Activated naive CD4-positive, alpha-beta T cell treated with anti-CD3 and anti-CD28 coated beads, Interleukin-2, amount 50 U/mL, for 72 hours (primary cell): ENCODE results near the gene CTSK. TPM values are rescaled to one million over a fixed set of nuclear protein-coding genes. Genes with fewer than 3 reads are reported as not detected.

Experiments
- ATAC-seq, 2 donors: fragments of 150-1000 bp; cut with Tn5 transposase; 2 replicates each; pipeline ENCODE4 v1.10.0; 2021; ENCODE audit warnings: mild to moderate bottlenecking in 2 of 2, moderate library complexity in 2 of 2
- DNase-seq, 2 donors: peaks; one replicate each; pipeline ENCODE4 v3.0.0; 2021 to 2022; ENCODE audit warnings: low spot score in 2 of 2
- H3K27ac Mint-ChIP-seq, 2 donors: one replicate each; pipeline ENCODE4 v1.8.0; 2022; ENCODE audit warnings: mild to moderate bottlenecking in 2 of 2, mixed read lengths in 2 of 2
- H3K36me3 Mint-ChIP-seq, 2 donors: one replicate each; pipeline ENCODE4 v1.8.0; 2022; ENCODE audit warnings: mixed read lengths in 2 of 2
- H3K9me3 Mint-ChIP-seq, 2 donors: one replicate each; pipeline ENCODE4 v1.8.0; 2022; ENCODE audit warnings: mixed read lengths in 2 of 2
- total RNA-seq, 2 donors: library from RNA; stranded (reverse); gene quantifications; one replicate each; pipeline ENCODE4 v1.2.3, GENCODE V29; 2022

Gene CTSK
- total RNA-seq, 2 donors from 2014 or later = 3.1 to 3.3 TPM

DNA sequence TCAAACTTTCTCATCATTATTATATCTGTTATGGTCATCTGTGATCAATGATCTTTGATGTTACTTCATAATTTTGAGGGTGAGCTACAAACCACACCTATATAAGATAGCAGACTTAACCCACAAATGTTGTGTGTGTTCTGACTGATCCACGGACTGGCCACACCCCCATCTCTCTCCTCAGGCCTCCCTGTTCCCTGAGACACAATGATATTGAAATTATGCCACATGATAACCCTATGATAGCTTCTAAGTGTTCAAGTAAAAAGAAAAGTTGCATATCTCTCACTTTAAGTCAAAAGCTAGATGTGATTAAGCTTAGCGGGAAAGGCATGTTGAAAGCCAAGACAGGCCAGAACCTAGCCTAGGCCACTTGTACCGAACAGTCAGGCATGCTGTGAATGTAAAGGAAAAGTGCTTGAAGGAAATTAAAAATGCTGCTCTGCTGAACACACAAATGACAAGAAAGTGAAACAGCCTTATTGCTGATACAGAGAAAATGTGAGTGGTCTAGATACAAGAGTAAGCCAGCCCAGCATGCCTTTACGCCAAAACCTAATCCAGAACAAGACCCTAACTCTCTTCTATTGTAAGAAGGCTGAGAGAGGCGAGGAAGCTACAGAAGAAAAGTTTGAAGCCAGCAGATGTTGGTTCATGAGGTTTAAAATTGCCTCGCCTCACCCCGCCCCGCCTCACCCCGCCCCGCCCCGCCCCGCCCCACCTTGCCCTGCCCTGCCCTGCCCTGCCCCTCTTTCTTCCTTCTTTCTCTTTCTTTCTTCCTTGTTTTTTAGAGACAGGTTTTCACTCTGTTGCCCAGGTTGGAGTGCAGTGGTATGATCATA, 59.0 kb downstream of the CTSK start:
- Mint-ChIP-seq H3K36me3 (peaks cover 8 to 11% of the 10 kb centered on the region in 2 donors), H3K27ac (peak overlapping the region in 1 of 2 donors; percentile 46), H3K9me3 (no peaks in the 10 kb centered on the region)
- no peak for ATAC-seq
- DNase-seq = no peak

Other genes starting within 250 kb of the CTSK start
- 100 to 1,000 TPM; 277 to 307 TPM for gene MCL1, start 228.7 kb downstream of the CTSK start, total RNA-seq
- gene ENSA, start 178.6 kb downstream of the CTSK start, total RNA-seq = 100 to 1,000 TPM; 133 to 183 TPM
- 10 to 100 TPM; 15.8 to 20.9 TPM for gene GOLPH3L, start 111.1 kb downstream of the CTSK start, total RNA-seq
- gene HORMAD1, start 87.4 kb downstream of the CTSK start, total RNA-seq = under 1 TPM in 1 of 2 donors, not detected in 1; 0.32 TPM
- gene CTSS, start 42.5 kb downstream of the CTSK start, total RNA-seq = 10 to 100 TPM; 53.4 to 88.4 TPM
- 10 to 100 TPM; 37.0 to 61.1 TPM for gene ARNT, start 68.3 kb upstream of the CTSK start, total RNA-seq
- not detected for gene CTXND2, start 78.9 kb upstream of the CTSK start, total RNA-seq
- 10 to 100 TPM; 57.4 to 73.6 TPM for gene SETDB1, start 118.1 kb upstream of the CTSK start, total RNA-seq
- gene CERS2, start 166.6 kb upstream of the CTSK start, total RNA-seq = 100 to 1,000 TPM; 110 to 134 TPM
- not detected for gene ANXA9, start 174.0 kb upstream of the CTSK start, total RNA-seq
- 10 to 100 TPM; 23.3 to 32.3 TPM for gene MINDY1, start 198.6 kb upstream of the CTSK start, total RNA-seq
- 10 to 100 TPM; 18.0 to 20.7 TPM for gene PRUNE1, start 200.2 kb upstream of the CTSK start, total RNA-seq
- gene BNIPL, start 228.3 kb upstream of the CTSK start, total RNA-seq = 1 to 10 TPM in 1 of 2 donors, under 1 TPM in 1; 0.89 to 3.1 TPM
- gene C1orf56, start 239.5 kb upstream of the CTSK start, total RNA-seq = 1 to 10 TPM in 1 of 2 donors, under 1 TPM in 1; 0.91 to 1.0 TPM